ENCODE measurements around the gene PDE4D.

- TF ChIP-seq CTCF (IDR thresholded peaks at IDR 0.05; ENCODE audit: insufficient read depth, low read length) (no peak), POLR2AphosphoS5 (IDR thresholded peaks at IDR 0.05; ENCODE audit: low read depth) (no peak), GABPA (IDR thresholded peaks at IDR 0.05; ENCODE audit: low read depth) (no peak), REST (IDR thresholded peaks at IDR 0.05; ENCODE audit: insufficient replicate concordance, low read depth) (no peak)
Measured at GRCh38 chr5:58998544-58998943, 895.0 kb downstream of the PDE4D start.
